ENCODE measurements around the gene LCE3E. TPM values are rescaled to one million over a fixed set of nuclear protein-coding genes. Genes with fewer than 3 reads are reported as not detected.
A peak's percentile ranks its signal among the peaks of the same experiment; 100 is the strongest.

Gene LCE3E
- total RNA-seq, 1 experiment from 2014 or later = not detected

GRCh38 chr1:152519851-152520250 is 46.7 kb downstream of the LCE3E start:
- DNase-seq (ENCODE audit: low read depth, low spot score) (no peak), ATAC-seq (no peak)
- no peak overlapping the region for H3K27ac ChIP-seq (ENCODE audit: low read depth, low read length)
- no peaks in the 10 kb centered on the region for H3K9me2 ChIP-seq (ENCODE audit: insufficient read depth)
- RAD21 ChIA-PET (ENCODE audit: low non-redundant PET in 1 of 2, low total read pairs in 2 of 2, uncharacterized antibody in 2 of 2, unreplicated experiment in 2 of 2) = no interaction called here
- no peaks in the 10 kb centered on the region for H3K36me3 ChIP-seq (ENCODE audit: control insufficient read depth in 1 of 2, insufficient read depth in 2 of 2, low read length in 2 of 2)
- CTCF ChIA-PET = no interaction called here
- H3K27me3 ChIP-seq (ENCODE audit: insufficient read depth, low read length) = peaks cover 10% of the 10 kb centered on the region; the same call in 1 of the 2 replicates
- no peaks in the 10 kb centered on the region for H3K9me3 ChIP-seq (ENCODE audit: control insufficient read depth in 1 of 2, insufficient read depth in 1 of 2, low read depth in 1 of 2, low read length in 2 of 2)
- no peaks in the 10 kb centered on the region for H4K20me1 ChIP-seq (ENCODE audit: insufficient read depth)
- no peaks in the 10 kb centered on the region for H3K79me2 ChIP-seq (ENCODE audit: insufficient read depth, low read length)
- no peak overlapping the region for H2AFZ ChIP-seq (ENCODE audit: low read depth, low read length, poor library complexity, severe bottlenecking)
- H3K4me2 ChIP-seq (ENCODE audit: low read length) = no peak overlapping the region
- BruUV-seq (replicated peaks) = no TSS peak
- TF ChIP-seq CTCF (IDR thresholded peaks at IDR 0.05 in 2 of 3, conservative IDR thresholded peaks at IDR 0.05 in 1 of 3; ENCODE audit: borderline replicate concordance in 1 of 3, insufficient read depth in 1 of 3, low read depth in 2 of 3, low read length in 2 of 3) (no peak), EZH2phosphoT487 (IDR thresholded peaks at IDR 0.05; ENCODE audit: borderline replicate concordance) (no peak), JUND (IDR thresholded peaks at IDR 0.05) (no peak), CBX3 (IDR thresholded peaks at IDR 0.05; ENCODE audit: low read depth) (no peak), ZNF274 (IDR thresholded peaks at IDR 0.05; ENCODE audit: low read depth, low read length) (no peak), ZFX (IDR thresholded peaks at IDR 0.05) (no peak)
- H3K4me3 ChIP-seq (replicated peaks in 1 of 2; ENCODE audit: low read depth in 1 of 2, low read length in 2 of 2) = no peak overlapping the region
- POLR2A ChIA-PET = no interaction called here
- no peak overlapping the region for H3K9ac ChIP-seq (ENCODE audit: low read length)
- peaks cover 0 to 15% of the 10 kb centered on the region in 2 experiments; a peak in 2 of 4 replicates for H3K4me1 ChIP-seq (ENCODE audit: control insufficient read depth in 1 of 2, insufficient read depth in 2 of 2, low read length in 2 of 2)
- intact Hi-C loops (cut with micrococcal nuclease) = no loop called here

GRCh38 chr1:152517237-152517811 is 49.3 kb downstream of the LCE3E start:
- TF ChIP-seq REST (IDR thresholded peaks at IDR 0.05; ENCODE audit: low read depth) (no peak), RAD21 (IDR thresholded peaks at IDR 0.05; ENCODE audit: low read depth) (no peak), SP1 (IDR thresholded peaks at IDR 0.05; ENCODE audit: low read depth) (peak; percentile 50; the same call in 1 of the 2 replicates), CBX3 (IDR thresholded peaks at IDR 0.05; ENCODE audit: low read depth) (no peak), JUND (IDR thresholded peaks at IDR 0.05) (0 out of 2 replicates have a peak, but pooled peaks have one; percentile 13), ZBTB33 (IDR thresholded peaks at IDR 0.05; ENCODE audit: extremely low read depth, insufficient replicate concordance, low read length) (no peak), TCF7L2 (IDR thresholded peaks at IDR 0.05; ENCODE audit: borderline replicate concordance, extremely low read depth, insufficient read depth, insufficient read length) (no peak)
- H3K4me2 ChIP-seq (ENCODE audit: low read length) = peak overlapping the region; percentile 46
- H3K27me3 ChIP-seq (ENCODE audit: insufficient read depth, low read length) = peaks cover 14% of the 10 kb centered on the region; the same call in 1 of the 2 replicates
- POLR2A ChIA-PET = no interaction called here
- no TSS peak for BruUV-seq (replicated peaks)
- peak; percentile 66 for ATAC-seq
- CTCF ChIA-PET = interaction anchor here (0.8 kb wide), 1 partner anchor 26 kb away, joined by 3 read pairs; no protein-coding TSS in a partner anchor
- RAD21 ChIA-PET (ENCODE audit: low non-redundant PET in 1 of 2, low total read pairs in 2 of 2, uncharacterized antibody in 2 of 2, unreplicated experiment in 2 of 2) = no interaction called here
- H2AFZ ChIP-seq (ENCODE audit: low read depth, low read length, poor library complexity, severe bottlenecking) = peak overlapping the region; percentile 79
- no peaks in the 10 kb centered on the region for H3K36me3 ChIP-seq (ENCODE audit: control insufficient read depth in 1 of 2, insufficient read depth in 2 of 2, low read length in 2 of 2)
- H3K79me2 ChIP-seq (ENCODE audit: insufficient read depth, low read length) = no peaks in the 10 kb centered on the region
- H3K4me1 ChIP-seq (ENCODE audit: control insufficient read depth in 1 of 2, insufficient read depth in 2 of 2, low read length in 2 of 2) = peaks cover 0 to 15% of the 10 kb centered on the region in 2 experiments; a peak in 2 of 4 replicates
- H3K4me3 ChIP-seq (replicated peaks in 1 of 2; ENCODE audit: low read depth in 1 of 2, low read length in 2 of 2) = peak overlapping the region in 1 of 2 experiments; percentile 20; a peak in 1 of 4 replicates
- H3K9me2 ChIP-seq (ENCODE audit: insufficient read depth) = no peaks in the 10 kb centered on the region
- H4K20me1 ChIP-seq (ENCODE audit: insufficient read depth) = no peaks in the 10 kb centered on the region
- no peaks in the 10 kb centered on the region for H3K9me3 ChIP-seq (ENCODE audit: control insufficient read depth in 1 of 2, insufficient read depth in 1 of 2, low read depth in 1 of 2, low read length in 2 of 2)
- intact Hi-C loops (cut with micrococcal nuclease) = no loop called here
- H3K27ac ChIP-seq (ENCODE audit: low read depth, low read length) = no peak overlapping the region
- no peak overlapping the region for H3K9ac ChIP-seq (ENCODE audit: low read length)
- peak; percentile 6 for DNase-seq (ENCODE audit: low read depth, low spot score)

Data from HCT116 (cell line).